ENCODE data around the gene DNAH5. TPM values are rescaled to one million over a fixed set of nuclear protein-coding genes. Genes with fewer than 3 reads are reported as not detected.

Gene DNAH5
- total and polyA plus RNA-seq, 2 of the 8 experiments (the other 6 are each of a cell fraction or from before 2014, with no cell fraction given), result 0.30 to 0.73 TPM

GRCh38 chr5:13859270-13860065, 85.0 kb downstream of the DNAH5 start:
- Histone ChIP-seq H3K4ac (replicated peaks; ENCODE audit: insufficient read length, low read depth, low read length) (no peak overlapping the region), H3K4me2 (ENCODE audit: insufficient read depth in 1 of 2, low read depth in 2 of 2, low read length in 2 of 2) (no peak overlapping the region), H3K27me3 (replicated peaks in 1 of 4; ENCODE audit: control insufficient read depth in 3 of 4, extremely low read depth in 1 of 4, insufficient read depth in 3 of 4, low read length in 3 of 4) (no peaks in the 10 kb centered on the region), H3K56ac (replicated peaks; ENCODE audit: insufficient read length, low read depth, low read length) (no peak overlapping the region), H3K23me2 (ENCODE audit: low read depth, low read length) (no peaks in the 10 kb centered on the region; the same call in 1 of the 2 replicates), H3K9ac (replicated peaks in 1 of 4; ENCODE audit: extremely low read depth in 1 of 4, low read depth in 3 of 4, low read length in 3 of 4) (no peak overlapping the region), H3K27ac (ENCODE audit: low read depth, low read length) (no peak overlapping the region), H3K79me2 (ENCODE audit: control insufficient read depth in 1 of 2, insufficient read depth in 2 of 2, low read length in 2 of 2) (no peaks in the 10 kb centered on the region), H3K79me1 (ENCODE audit: low read depth, low read length) (no peaks in the 10 kb centered on the region), H3K18ac (ENCODE audit: extremely low read depth, low read length) (no peak overlapping the region), H2BK12ac (ENCODE audit: low read depth, low read length) (no peak overlapping the region), H2BK15ac (ENCODE audit: low read length) (no peak overlapping the region), H4K5ac (ENCODE audit: insufficient read length, low read depth, low read length) (no peak overlapping the region), H4K91ac (replicated peaks; ENCODE audit: insufficient read length, low read length) (no peak overlapping the region), H2AK5ac (ENCODE audit: low read depth, low read length) (no peak overlapping the region), H2BK20ac (ENCODE audit: low read length) (no peak overlapping the region), H3K4me1 (replicated peaks in 1 of 4; ENCODE audit: control insufficient read depth in 3 of 4, insufficient read depth in 4 of 4, low read length in 3 of 4) (no peaks in the 10 kb centered on the region), H2BK5ac (ENCODE audit: low read depth, low read length) (no peak overlapping the region), H3K23ac (ENCODE audit: insufficient read length) (no peak overlapping the region), H4K20me1 (replicated peaks in 1 of 2; ENCODE audit: control insufficient read depth in 1 of 2, insufficient read depth in 2 of 2, low read length in 2 of 2) (no peaks in the 10 kb centered on the region), H3K14ac (ENCODE audit: insufficient read length) (no peak overlapping the region), H3K4me3 (ENCODE audit: extremely low read depth in 1 of 4, insufficient read depth in 2 of 4, low read depth in 3 of 4, low read length in 4 of 4) (no peak overlapping the region), H4K8ac (ENCODE audit: extremely low read depth, insufficient read depth, low read length) (no peak overlapping the region), H3K9me3 (ENCODE audit: insufficient read depth in 2 of 2, low read depth in 1 of 2, low read length in 1 of 2) (no peaks in the 10 kb centered on the region), H2AFZ (ENCODE audit: low read length) (no peak overlapping the region), H2BK120ac (replicated peaks; ENCODE audit: low read depth, low read length) (no peak overlapping the region), H3K36me3 (ENCODE audit: control insufficient read depth in 2 of 4, insufficient read depth in 4 of 4, low read length in 3 of 4) (no peaks in the 10 kb centered on the region)
- WGBS, 2 experiments (ENCODE audit: extremely low coverage in 1 of 2, insufficient coverage in 1 of 2, insufficient read length in 1 of 2, insufficient replicate concordance in 2 of 2, low coverage in 1 of 2, low lambda C conversion rate in 2 of 2, missing lambda C conversion rate in 1 of 2), result 71% methylated on average over 5 of the region's 5 CpGs; no CpG with 5 or more reads in 1 of the 2 experiments
- CTCF ChIA-PET (ENCODE audit: partially characterized antibody), result interaction anchor here (1.1 to 1.2 kb wide), 2 partner anchors 12 to 14 kb away, joined by 3 to 4 read pairs; no protein-coding TSS in a partner anchor
- DNase-seq (ENCODE audit: low read depth in 1 of 2, low spot score in 2 of 2) (no peak), FAIRE-seq (no peak)
- POLR2A ChIA-PET (ENCODE audit: partially characterized antibody), result no interaction called here
- TF ChIP-seq SP4 (IDR thresholded peaks at IDR 0.05; ENCODE audit: low read length) (no peak), SUZ12 (IDR thresholded peaks at IDR 0.05; ENCODE audit: low read length) (no peak), ATF3 (IDR thresholded peaks at IDR 0.05; ENCODE audit: insufficient read depth, low read depth, low read length) (no peak), RFX5 (IDR thresholded peaks at IDR 0.05; ENCODE audit: borderline replicate concordance, low read depth, low read length) (no peak), POU5F1 (IDR thresholded peaks at IDR 0.05; ENCODE audit: low read depth, low read length) (no peak), HDAC6 (IDR thresholded peaks at IDR 0.05; ENCODE audit: low read depth, low read length) (no peak), TAF7 (optimal IDR thresholded peaks at IDR 0.05; ENCODE audit: borderline replicate concordance, low read depth, low read length) (no peak), EZH2 (IDR thresholded peaks at IDR 0.05; ENCODE audit: low read depth, low read length, severe bottlenecking) (no peak), BRCA1 (IDR thresholded peaks at IDR 0.05; ENCODE audit: low read depth, low read length) (no peak), KDM5A (IDR thresholded peaks at IDR 0.05; ENCODE audit: low read length) (no peak), NANOG (IDR thresholded peaks at IDR 0.05; ENCODE audit: insufficient read depth, low read depth, low read length, poor library complexity, severe bottlenecking) (no peak), SRF (IDR thresholded peaks at IDR 0.05; ENCODE audit: low read depth, low read length) (no peak)

All from H1 (cell line).